Endothelial cell of umbilical vein (primary cell): Measurements from ENCODE around the gene MPP3. TPM values are rescaled to one million over a fixed set of nuclear protein-coding genes. Genes with fewer than 3 reads are reported as not detected.

Experiments
- BruUV-seq: library from RNA; stranded (reverse); fragments of 400-500 nt; replicated peaks from 2 replicates; lab custom pipeline; 2021; lab: Mats Ljungman, UMichigan
- CTCF ChIA-PET: fragments of 300-600, 350-600 bp; sonication (Branson Sonifier 250); formaldehyde crosslinking; loops from one replicate; lab custom pipeline; 2021; ENCODE audit warnings: antibody characterized with exemption, inconsistent platforms; lab: Charles Lee
- POLR2A ChIA-PET: fragments of 300-600, 350-600 bp; sonication (Branson Sonifier 250); formaldehyde crosslinking; loops from one replicate; lab custom pipeline; 2021; ENCODE audit warnings: antibody characterized with exemption, inconsistent platforms; lab: Charles Lee
- DNase-seq: peaks from one replicate; pipeline ENCODE4 v3.0.0-alpha.2; 2011; ENCODE audit warnings: low read depth, low spot score
- FAIRE-seq: peaks from 2 replicates; lab custom pipeline; 2011; peaks lifted over from hg19 to GRCh38; lab: Jason Lieb, UNC
- H2AFZ ChIP-seq: 2 replicates; pipeline ENCODE4 v1.6.0; 2012; ENCODE audit warnings: low read depth, low read length, control low read depth, inconsistent platforms
- H3K27ac ChIP-seq: 2 replicates; pipeline ENCODE4 v1.5.1; 2011; ENCODE audit warnings: low read depth, mild to moderate bottlenecking, control low read depth, low read length, moderate library complexity; ENCODE audit not compliant: insufficient read depth
- H3K27me3 ChIP-seq, 2 experiments: 2 replicates each; pipeline versions ENCODE4 v1.6.0 to v1.6.1; 2011; ENCODE audit warnings: low read length in 2 of 2, mixed read lengths in 1 of 2; ENCODE audit not compliant: control insufficient read depth in 2 of 2, insufficient read depth in 2 of 2
- H3K36me3 ChIP-seq, 2 experiments: 2 replicates in 1 of 2; 3 replicates in 1 of 2; pipeline ENCODE4 v1.5.1; 2011; ENCODE audit warnings: low read length in 2 of 2, mild to moderate bottlenecking in 1 of 2, moderate library complexity in 1 of 2; ENCODE audit not compliant: control insufficient read depth in 2 of 2, insufficient read depth in 2 of 2; ENCODE audit errors: extremely low read depth in 1 of 2
- H3K4me1 ChIP-seq: 3 replicates; pipeline ENCODE4 v1.5.1; 2011; ENCODE audit warnings: mild to moderate bottlenecking, low read length; ENCODE audit not compliant: control insufficient read depth, insufficient read depth; ENCODE audit errors: extremely low read depth
- H3K4me2 ChIP-seq: 2 replicates; pipeline ENCODE4 v1.6.1; 2011; ENCODE audit warnings: low read length, control low read depth, mixed read lengths; ENCODE audit not compliant: insufficient read depth
- H3K4me3 ChIP-seq, 3 experiments: fragments of 200-600 bp in 1 of 3; sonication (generic), shearing (Covaris generic) in 1 of 3; replicated peaks in 1 of 3; 2 replicates each; pipeline ENCODE4 v1.5.1; 2011 to 2016; ENCODE audit warnings: control low read depth in 3 of 3, low read length in 3 of 3, mild to moderate bottlenecking in 2 of 3, inconsistent platforms in 1 of 3, low read depth in 1 of 3, moderate library complexity in 1 of 3; ENCODE audit not compliant: insufficient read depth in 1 of 3
- H3K79me2 ChIP-seq: 2 replicates; pipeline ENCODE4 v1.6.0; 2012; ENCODE audit warnings: low read length, inconsistent platforms; ENCODE audit not compliant: control insufficient read depth, insufficient read depth
- H3K9ac ChIP-seq: replicated peaks from 2 replicates; pipeline ENCODE3; 2011; ENCODE audit warnings: low read length, control low read depth; ENCODE audit not compliant: insufficient read depth; ENCODE audit errors: extremely low read depth
- H3K9me1 ChIP-seq: replicated peaks from 3 replicates; pipeline ENCODE4 v1.6.0; 2011; ENCODE audit warnings: mild to moderate bottlenecking, low read length; ENCODE audit not compliant: control insufficient read depth, insufficient read depth; ENCODE audit errors: extremely low read depth
- H3K9me3 ChIP-seq: replicated peaks from 2 replicates; pipeline ENCODE4 v1.5.1; 2012; ENCODE audit warnings: low read length, inconsistent platforms; ENCODE audit not compliant: control insufficient read depth, insufficient read depth
- H4K20me1 ChIP-seq: replicated peaks from 2 replicates; pipeline ENCODE3; 2011; ENCODE audit warnings: mild to moderate bottlenecking, low read length; ENCODE audit not compliant: control insufficient read depth, insufficient read depth; ENCODE audit errors: extremely low read depth
- EZH2 ChIP-seq: IDR thresholded peaks from 2 replicates; pipeline ENCODE4 v1.6.1; 2012; ENCODE audit warnings: borderline replicate concordance, low read depth, mild to moderate bottlenecking, moderate library complexity, low read length, inconsistent platforms; ENCODE audit not compliant: severe bottlenecking
- FOS ChIP-seq: IDR thresholded peaks from 2 replicates; pipeline ENCODE4 v1.6.1; 2011; ENCODE audit warnings: mild to moderate bottlenecking, low read length, moderate library complexity, borderline replicate concordance; ENCODE audit not compliant: insufficient read depth
- GATA2 ChIP-seq: IDR thresholded peaks from 2 replicates; pipeline ENCODE4 v1.7.0; 2011; ENCODE audit warnings: low read depth, mild to moderate bottlenecking, moderate library complexity, mixed read lengths, low read length; ENCODE audit not compliant: insufficient read length, insufficient read depth
- JUN ChIP-seq: IDR thresholded peaks from 2 replicates; pipeline ENCODE4 v1.6.1; 2011; ENCODE audit warnings: borderline replicate concordance, low read depth; ENCODE audit not compliant: insufficient read length, insufficient read depth
- MYC ChIP-seq: IDR thresholded peaks from one replicate; pipeline ENCODE4 v1.6.1; 2011; ENCODE audit warnings: mild to moderate bottlenecking, low read depth, low read length
- POLR2A ChIP-seq: IDR thresholded peaks from 2 replicates; pipeline ENCODE4 v1.6.1; 2012; ENCODE audit warnings: low read depth, mild to moderate bottlenecking, control low read depth, low read length
- POLR2AphosphoS5 ChIP-seq: IDR thresholded peaks from 2 replicates; pipeline ENCODE4 v1.6.1; 2012; ENCODE audit warnings: low read depth, mild to moderate bottlenecking, control low read depth, low read length, moderate library complexity; ENCODE audit not compliant: insufficient read depth
- dilution Hi-C: fragments of 300-500 bp; cut with MboI; formaldehyde crosslinking; loops from one replicate; pipeline ENCODE4 v1.15.0; 2019; ENCODE audit warnings: low sequenced_read_pairs; ENCODE audit not compliant: extremely low pct_ligation_motif_present
- intact Hi-C: fragments of 100-400 bp; cut with micrococcal nuclease; formaldehyde crosslinking; loops from one replicate; pipeline ENCODE4 v1.10.0; 2022
- polyA plus RNA-seq, 4 experiments: library from polyadenylated mRNA; depleted of rRNA in 3 of 4; stranded (reverse) in 3 of 4; unstranded in 1 of 4; fragments of >200 nt; gene quantifications; 2 replicates each; pipeline versions ENCODE4 v1.2.1 to v1.2.3, GENCODE V29; 2011 to 2012; ENCODE audit warnings: missing spikeins in 1 of 4
- total RNA-seq: library from RNA; stranded (reverse); gene quantifications from 2 replicates; pipeline ENCODE4 v1.2.3, GENCODE V29; 2021
- TF ChIP-seq, protein P1 (sequence below): IDR thresholded peaks from 2 replicates; pipeline ENCODE4 v1.6.1; 2011; ENCODE audit not compliant: insufficient read depth, insufficient read length
- TF ChIP-seq, protein P2 (sequence below), 2 donors: IDR thresholded peaks; 1 replicate in 1 of 2; 2 replicates in 1 of 2; pipeline ENCODE4 v1.5.1; 2011; ENCODE audit warnings: low read length in 2 of 2, mild to moderate bottlenecking in 2 of 2, moderate library complexity in 2 of 2, control low read depth in 1 of 2, inconsistent platforms in 1 of 2, low read depth in 1 of 2; ENCODE audit not compliant: insufficient read depth in 1 of 2; ENCODE audit errors: extremely low read depth in 1 of 2

Gene MPP3
- total and polyA plus RNA-seq, 2 donors (not counting 3 experiments of a cell fraction or from before 2014, with no cell fraction given) = 6.1 to 11.3 TPM

DNA sequence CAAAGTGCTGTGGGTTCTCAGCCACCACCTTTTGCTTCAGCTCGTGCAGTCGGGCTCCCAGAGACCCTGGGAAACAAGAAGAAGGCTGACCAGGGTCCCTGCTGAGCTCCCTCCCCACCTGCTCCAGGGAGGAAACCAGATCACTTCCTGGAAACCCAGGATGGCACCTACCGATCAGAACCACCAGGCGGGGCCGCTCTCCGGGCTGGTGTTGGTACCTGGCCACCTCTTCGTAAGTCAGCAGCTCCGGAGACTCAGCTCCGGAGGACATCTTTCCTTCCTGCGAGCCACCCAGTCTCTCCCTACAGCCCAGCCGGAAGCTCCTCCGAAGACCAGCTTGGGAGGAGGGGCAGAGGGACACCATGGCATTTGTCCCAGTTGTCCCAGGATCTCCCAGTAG lies 18.9 kb downstream of the MPP3 start:
- TF ChIP-seq JUN (no peak), EZH2 (no peak), MYC (no peak), FOS (no peak), POLR2A (no peak), POLR2AphosphoS5 (no peak), GATA2 (no peak)
- TF ChIP-seq, protein P1, sequence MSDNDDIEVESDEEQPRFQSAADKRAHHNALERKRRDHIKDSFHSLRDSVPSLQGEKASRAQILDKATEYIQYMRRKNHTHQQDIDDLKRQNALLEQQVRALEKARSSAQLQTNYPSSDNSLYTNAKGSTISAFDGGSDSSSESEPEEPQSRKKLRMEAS = no peak
- TF ChIP-seq, protein P2, sequence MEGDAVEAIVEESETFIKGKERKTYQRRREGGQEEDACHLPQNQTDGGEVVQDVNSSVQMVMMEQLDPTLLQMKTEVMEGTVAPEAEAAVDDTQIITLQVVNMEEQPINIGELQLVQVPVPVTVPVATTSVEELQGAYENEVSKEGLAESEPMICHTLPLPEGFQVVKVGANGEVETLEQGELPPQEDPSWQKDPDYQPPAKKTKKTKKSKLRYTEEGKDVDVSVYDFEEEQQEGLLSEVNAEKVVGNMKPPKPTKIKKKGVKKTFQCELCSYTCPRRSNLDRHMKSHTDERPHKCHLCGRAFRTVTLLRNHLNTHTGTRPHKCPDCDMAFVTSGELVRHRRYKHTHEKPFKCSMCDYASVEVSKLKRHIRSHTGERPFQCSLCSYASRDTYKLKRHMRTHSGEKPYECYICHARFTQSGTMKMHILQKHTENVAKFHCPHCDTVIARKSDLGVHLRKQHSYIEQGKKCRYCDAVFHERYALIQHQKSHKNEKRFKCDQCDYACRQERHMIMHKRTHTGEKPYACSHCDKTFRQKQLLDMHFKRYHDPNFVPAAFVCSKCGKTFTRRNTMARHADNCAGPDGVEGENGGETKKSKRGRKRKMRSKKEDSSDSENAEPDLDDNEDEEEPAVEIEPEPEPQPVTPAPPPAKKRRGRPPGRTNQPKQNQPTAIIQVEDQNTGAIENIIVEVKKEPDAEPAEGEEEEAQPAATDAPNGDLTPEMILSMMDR (IDR thresholded peaks at IDR 0.05; ENCODE audit: extremely low read depth in 1 of 2, insufficient read depth in 1 of 2, low read depth in 1 of 2, low read length in 2 of 2) = no peak
- Histone ChIP-seq H3K9me1 (no peaks in the 10 kb centered on the region), H2AFZ (no peak overlapping the region), H3K4me3 (no peak overlapping the region), H3K27me3 (no peaks in the 10 kb centered on the region), H3K36me3 (peaks cover 2 to 5% of the 10 kb centered on the region in 2 experiments), H3K27ac (peak overlapping the region; percentile 46), H3K79me2 (no peaks in the 10 kb centered on the region), H4K20me1 (no peaks in the 10 kb centered on the region), H3K4me1 (peaks cover 14% of the 10 kb centered on the region), H3K9ac (peak overlapping the region; percentile 26), H3K9me3 (no peaks in the 10 kb centered on the region), H3K4me2 (peak overlapping the region; percentile 50)
- DNase-seq = no peak
- ChIA-PET POLR2A (no interaction called here), CTCF (interaction anchor here (1.2 to 1.3 kb wide), 3 partner anchors 10 to 32 kb away, joined by 3 read pairs; no protein-coding TSS in a partner anchor)
- dilution Hi-C loops = no loop called here
- FAIRE-seq = peak; percentile 24
- BruUV-seq = no TSS peak
- intact Hi-C loops = no loop called here
